Transverse colon (tissue), 4 donors: ENCODE measurements around the gene ZCWPW2. TPM values are rescaled to one million over a fixed set of nuclear protein-coding genes. Genes with fewer than 3 reads are reported as not detected.
A peak's percentile ranks its signal among the peaks of the same experiment; 100 is the strongest.

ENCODE experiments used
- DNase-seq: peaks from one replicate; pipeline ENCODE4 v3.0.0-alpha.2; 2019
- H3K27ac ChIP-seq, 4 donors: fragments of 200-600 bp; sonication (generic); 2 replicates each; pipeline ENCODE4 v1.5.1; 2016 to 2018; ENCODE audit warnings: inconsistent platforms in 4 of 4
- H3K27me3 ChIP-seq: fragments of 200-600 bp; sonication (generic); 2 replicates; pipeline ENCODE4 v1.5.1; 2017; ENCODE audit warnings: inconsistent platforms
- H3K36me3 ChIP-seq, 4 donors: fragments of 200-600 bp; sonication (generic); 2 replicates each; pipeline ENCODE4 v1.5.1; 2017 to 2019; ENCODE audit warnings: inconsistent platforms in 4 of 4
- H3K4me1 ChIP-seq, 4 donors: fragments of 200-600 bp; sonication (generic); 2 replicates each; pipeline ENCODE4 v1.5.1; 2017 to 2020; ENCODE audit warnings: inconsistent platforms in 4 of 4
- H3K4me3 ChIP-seq, 4 donors: fragments of 200-600 bp; sonication (generic); 1 replicate in 1 of 4; 2 replicates in 3 of 4; pipeline versions ENCODE4 v1.5.1 to v1.6.1; 2017 to 2019; ENCODE audit warnings: inconsistent platforms in 4 of 4
- H3K9me3 ChIP-seq, 2 donors: fragments of 200-600 bp; sonication (generic); 2 replicates each; pipeline ENCODE4 v1.5.1; 2017 to 2019; ENCODE audit warnings: inconsistent platforms in 2 of 2
- CTCF ChIP-seq, 5 experiments: fragments of 200-600 bp in 3 of 5; fragments of 450-650 bp in 2 of 5; sonication (generic) in 3 of 5; IDR thresholded peaks; 1 replicate in 2 of 5; 2 replicates in 3 of 5; pipeline ENCODE4 v1.5.1; 2016 to 2017; ENCODE audit warnings: antibody characterized with exemption in 5 of 5, inconsistent platforms in 3 of 5, mild to moderate bottlenecking in 2 of 5, moderate library complexity in 1 of 5
- EP300 ChIP-seq: sonication (generic); formaldehyde crosslinking; IDR thresholded peaks from one replicate; pipeline ENCODE4 v1.6.1; 2017; ENCODE audit warnings: antibody characterized with exemption, low read depth
- POLR2A ChIP-seq: fragments of 450-650 bp; IDR thresholded peaks from one replicate; pipeline ENCODE4 v1.6.1; 2016; ENCODE audit warnings: antibody characterized with exemption, mild to moderate bottlenecking, moderate library complexity
- POLR2AphosphoS5 ChIP-seq, 3 donors: sonication (generic); formaldehyde crosslinking; IDR thresholded peaks; one replicate each; pipeline ENCODE4 v1.6.1; 2016; ENCODE audit warnings: antibody characterized with exemption in 3 of 3
- WGBS, 2 donors: methylation state at CpG; one replicate each; pipeline ENCODE4 v1.1.5; 2018; ENCODE audit warnings: low coverage in 1 of 2; 5-methylcytosine and 5-hydroxymethylcytosine counted together
- in situ Hi-C, 4 donors: fragments of 200-750 bp; cut with MboI; loops; one replicate each; pipeline versions ENCODE4 v1.15.0 to v1.15.1; 2017; ENCODE audit warnings: low sequenced_read_pairs in 3 of 4, low pct_ligation_motif_present in 1 of 4, low pct_unique_long_range_greater_than_20kb in 1 of 4
- intact Hi-C: fragments of 100-400 bp; cut with DNase I; formaldehyde crosslinking; loops from one replicate; pipeline ENCODE4 v1.15.1; 2023; ENCODE audit warnings: low total_unique reads
- total RNA-seq, 4 donors: library from RNA; depleted of rRNA; stranded (reverse); fragments of >200 nt; gene quantifications; one replicate each; pipeline ENCODE4 v1.1.0, GENCODE V29; 2016

The ZCWPW2 gene
- total RNA-seq, 4 donors from 2014 or later = 0.41 to 0.79 TPM; not detected in 2

GRCh38 chr3:28308196-28308595 lies 40.3 kb upstream of the ZCWPW2 start:
- WGBS, 2 donors = 81 to 82% methylated on average over 3 of the region's 3 CpGs
- no peaks in the 10 kb centered on the region for H3K9me3 ChIP-seq
- H3K27ac ChIP-seq = no peak overlapping the region
- no peaks in the 10 kb centered on the region for H3K27me3 ChIP-seq
- no peak overlapping the region for H3K4me3 ChIP-seq
- TF ChIP-seq CTCF (IDR thresholded peaks at IDR 0.05) (no peak), POLR2AphosphoS5 (IDR thresholded peaks at IDR 0.05) (no peak), EP300 (no peak), POLR2A (no peak)
- in situ Hi-C loops = loop anchor here in 2 of 4 donors (25.0 kb wide), 2 partner anchors 596 to 996 kb away; partner anchors contain the start of gene EOMES (in 2 of the 2)
- H3K36me3 ChIP-seq = no peaks in the 10 kb centered on the region
- no peak for DNase-seq
- H3K4me1 ChIP-seq = no peaks in the 10 kb centered on the region
- intact Hi-C loops = no loop called here

- 50 to 61% methylated on average over 1 of the region's 1 CpG for WGBS, 2 donors
- DNase-seq = no peak
- TF ChIP-seq CTCF (IDR thresholded peaks at IDR 0.05) (no peak), POLR2A (no peak), EP300 (no peak), POLR2AphosphoS5 (IDR thresholded peaks at IDR 0.05) (no peak)
- Histone ChIP-seq H3K4me1 (no peaks in the 10 kb centered on the region), H3K36me3 (peaks cover 0 to 11% (median 0%) of the 10 kb centered on the region in 4 donors), H3K9me3 (no peaks in the 10 kb centered on the region), H3K27ac (no peak overlapping the region), H3K27me3 (no peaks in the 10 kb centered on the region), H3K4me3 (no peak overlapping the region)
- intact Hi-C loops (no loop called here), in situ Hi-C loops (loop anchor here in 2 of 4 donors (25.0 kb wide), 2 partner anchors 603 to 1003 kb away; partner anchors contain the start of gene EOMES (in 2 of the 2))
Measured at GRCh38 chr3:28315711-28316110, 32.8 kb upstream of the ZCWPW2 start.

DNA sequence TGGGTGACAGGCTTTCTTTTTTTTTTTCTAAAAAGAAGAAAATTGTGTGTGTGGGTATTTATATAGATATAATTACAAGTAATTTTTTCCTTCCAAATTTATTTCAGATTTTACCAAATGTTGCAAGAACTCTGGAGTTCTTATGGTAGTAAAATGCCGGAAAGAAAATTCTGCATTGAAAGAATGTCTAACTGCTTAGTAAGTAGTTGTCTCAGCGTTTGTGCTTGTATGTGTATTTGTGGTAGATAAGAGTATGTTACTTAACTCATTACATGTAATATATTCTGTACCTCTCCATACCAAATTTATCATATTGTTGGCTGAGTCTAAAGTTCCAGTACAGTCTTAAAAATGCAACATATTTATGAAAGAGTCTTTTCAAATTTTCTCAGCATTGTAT lies 32.3 kb upstream of the ZCWPW2 start:
- no peak for TF ChIP-seq EP300
- no peak for TF ChIP-seq POLR2A
- TF ChIP-seq POLR2AphosphoS5 (IDR thresholded peaks at IDR 0.05) = no peak
- no peak for TF ChIP-seq CTCF (IDR thresholded peaks at IDR 0.05)
- H3K36me3 ChIP-seq = peaks cover 0 to 11% (median 0%) of the 10 kb centered on the region in 4 donors
- in situ Hi-C loops = loop anchor here in 2 of 4 donors (25.0 kb wide), 2 partner anchors 604 to 1004 kb away; partner anchors contain the start of gene EOMES (in 2 of the 2)
- intact Hi-C loops = no loop called here
- H3K4me1 ChIP-seq = no peaks in the 10 kb centered on the region
- no peak overlapping the region for H3K27ac ChIP-seq
- WGBS, 2 donors = 69 to 83% methylated on average over 2 of the region's 2 CpGs
- no peak for DNase-seq
- H3K27me3 ChIP-seq = no peaks in the 10 kb centered on the region
- H3K9me3 ChIP-seq = no peaks in the 10 kb centered on the region
- H3K4me3 ChIP-seq = no peak overlapping the region

DNA sequence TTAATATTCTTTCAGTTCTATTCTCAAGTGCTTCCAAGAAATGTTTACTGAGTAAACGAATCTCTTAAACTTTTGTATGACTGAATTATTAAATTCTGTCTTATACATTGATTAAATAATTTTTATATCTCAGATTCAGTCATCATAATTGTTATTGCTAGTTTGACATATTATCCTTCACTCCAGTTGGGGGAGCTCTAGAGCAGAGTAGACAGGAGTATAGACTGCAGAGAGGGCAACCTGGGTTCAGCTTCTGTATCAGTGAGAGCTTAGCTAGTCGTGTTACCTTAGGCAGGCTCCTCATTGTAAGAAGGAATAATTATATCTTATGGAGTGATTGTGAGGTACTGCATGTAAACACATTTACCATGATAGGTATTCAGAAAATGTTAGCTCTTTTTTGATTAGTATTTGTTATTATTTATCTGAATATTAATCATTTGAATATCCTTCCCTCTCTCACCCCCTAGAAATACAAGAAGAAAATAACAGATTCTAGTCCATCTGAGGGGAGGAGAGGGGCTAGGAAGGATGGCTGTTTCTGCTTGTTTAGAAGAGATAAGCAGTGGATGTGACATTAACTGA lies 31.0 kb upstream of the ZCWPW2 start:
- TF ChIP-seq POLR2AphosphoS5 (IDR thresholded peaks at IDR 0.05) (no peak), CTCF (IDR thresholded peaks at IDR 0.05) (peak; percentile 31 to 51 (median 43))
- 32 to 47% methylated on average over 2 of the region's 2 CpGs for WGBS, 2 donors
- no peaks in the 10 kb centered on the region for H3K27me3 ChIP-seq
- in situ Hi-C loops (loop anchor here in 2 of 4 donors (25.0 kb wide), 2 partner anchors 605 to 1005 kb away; partner anchors contain the start of gene EOMES (in 2 of the 2)), intact Hi-C loops (loop anchor here (1.0 kb wide), 1 partner anchor 21 kb away; no protein-coding TSS in a partner anchor)
- no peak overlapping the region for H3K27ac ChIP-seq
- DNase-seq = peak; percentile 13
- H3K36me3 ChIP-seq = peaks cover 0 to 16% (median 0%) of the 10 kb centered on the region in 4 donors
- H3K9me3 ChIP-seq = no peaks in the 10 kb centered on the region
- H3K4me3 ChIP-seq = no peak overlapping the region
- H3K4me1 ChIP-seq = no peaks in the 10 kb centered on the region
